ENCODE results near the gene MKRN1. TPM values are rescaled to one million over a fixed set of nuclear protein-coding genes. Genes with fewer than 3 reads are reported as not detected.

MKRN1 gene
- total RNA-seq, 1 donor from 2014 or later, result 67.9 TPM

DNA sequence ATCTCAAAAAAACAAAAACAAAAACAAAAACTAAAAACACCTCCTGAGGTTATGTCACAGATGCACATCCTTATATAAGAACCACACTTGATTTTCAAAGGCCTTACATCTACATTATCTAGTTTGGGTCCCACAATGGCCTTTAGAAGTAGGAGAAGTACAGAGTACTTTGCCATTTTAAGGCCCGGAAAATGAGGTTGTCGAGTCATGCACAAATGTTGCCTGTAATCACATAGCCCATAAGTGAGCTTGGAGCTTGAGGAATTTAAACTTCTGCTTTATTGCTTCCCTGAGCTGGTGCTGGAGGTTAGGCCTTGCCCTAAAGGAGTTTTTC lies 9.7 kb upstream of the MKRN1 start:
- Mint-ChIP-seq H3K4me3 (ENCODE audit: unreplicated experiment) (no peak overlapping the region), H3K4me1 (ENCODE audit: low read depth) (no peaks in the 10 kb centered on the region), H3K27me3 (ENCODE audit: low read depth) (no peaks in the 10 kb centered on the region), H3K36me3 (ENCODE audit: low read depth) (no peaks in the 10 kb centered on the region), H3K27ac (ENCODE audit: unreplicated experiment) (no peak overlapping the region), H3K9me3 (ENCODE audit: low read depth) (no peaks in the 10 kb centered on the region)
- DNase-seq (ENCODE audit: low spot score), result no peak
- TF ChIP-seq, protein P1, sequence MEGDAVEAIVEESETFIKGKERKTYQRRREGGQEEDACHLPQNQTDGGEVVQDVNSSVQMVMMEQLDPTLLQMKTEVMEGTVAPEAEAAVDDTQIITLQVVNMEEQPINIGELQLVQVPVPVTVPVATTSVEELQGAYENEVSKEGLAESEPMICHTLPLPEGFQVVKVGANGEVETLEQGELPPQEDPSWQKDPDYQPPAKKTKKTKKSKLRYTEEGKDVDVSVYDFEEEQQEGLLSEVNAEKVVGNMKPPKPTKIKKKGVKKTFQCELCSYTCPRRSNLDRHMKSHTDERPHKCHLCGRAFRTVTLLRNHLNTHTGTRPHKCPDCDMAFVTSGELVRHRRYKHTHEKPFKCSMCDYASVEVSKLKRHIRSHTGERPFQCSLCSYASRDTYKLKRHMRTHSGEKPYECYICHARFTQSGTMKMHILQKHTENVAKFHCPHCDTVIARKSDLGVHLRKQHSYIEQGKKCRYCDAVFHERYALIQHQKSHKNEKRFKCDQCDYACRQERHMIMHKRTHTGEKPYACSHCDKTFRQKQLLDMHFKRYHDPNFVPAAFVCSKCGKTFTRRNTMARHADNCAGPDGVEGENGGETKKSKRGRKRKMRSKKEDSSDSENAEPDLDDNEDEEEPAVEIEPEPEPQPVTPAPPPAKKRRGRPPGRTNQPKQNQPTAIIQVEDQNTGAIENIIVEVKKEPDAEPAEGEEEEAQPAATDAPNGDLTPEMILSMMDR (IDR thresholded peaks at IDR 0.05), result no peak

- H3K4me1 Mint-ChIP-seq (ENCODE audit: low read depth), result no peaks in the 10 kb centered on the region
- no peaks in the 10 kb centered on the region for H3K36me3 Mint-ChIP-seq (ENCODE audit: low read depth)
- TF ChIP-seq, protein P1 (IDR thresholded peaks at IDR 0.05), result no peak
- H3K27me3 Mint-ChIP-seq (ENCODE audit: low read depth), result no peaks in the 10 kb centered on the region
- no peak for DNase-seq (ENCODE audit: low spot score)
- no peak overlapping the region for H3K27ac Mint-ChIP-seq (ENCODE audit: unreplicated experiment)
- H3K9me3 Mint-ChIP-seq (ENCODE audit: low read depth), result no peaks in the 10 kb centered on the region
- H3K4me3 Mint-ChIP-seq (ENCODE audit: unreplicated experiment), result no peak overlapping the region
Measured at GRCh38 chr7:140485500-140486265, 6.4 kb upstream of the MKRN1 start.

- no peak overlapping the region for H3K27ac Mint-ChIP-seq (ENCODE audit: unreplicated experiment)
Measured at GRCh38 chr7:140484951-140485499, 5.7 kb upstream of the MKRN1 start.

DNA sequence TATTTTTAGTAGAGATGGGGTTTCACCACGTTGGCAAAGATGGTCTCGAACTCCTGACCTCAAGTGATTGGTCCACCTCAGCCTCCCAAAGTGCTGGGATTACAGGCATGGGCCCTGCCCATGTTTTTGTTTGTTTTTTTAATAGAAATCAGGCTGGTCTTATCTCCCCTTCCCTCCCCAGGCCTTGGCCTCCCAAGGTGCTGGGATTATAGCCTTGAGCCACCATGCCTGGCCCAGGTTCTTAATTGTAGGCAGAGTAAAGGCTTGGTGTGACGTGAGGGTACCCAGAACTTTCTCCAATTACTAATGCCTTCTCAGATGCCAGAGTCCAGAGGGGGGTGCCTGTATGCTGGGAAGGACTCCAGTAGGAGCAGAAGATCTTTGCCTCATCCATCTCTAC lies 5.2 kb upstream of the MKRN1 start:
- H3K27me3 Mint-ChIP-seq (ENCODE audit: low read depth), result no peaks in the 10 kb centered on the region
- H3K9me3 Mint-ChIP-seq (ENCODE audit: low read depth), result no peaks in the 10 kb centered on the region
- H3K4me1 Mint-ChIP-seq (ENCODE audit: low read depth), result peaks cover 3% of the 10 kb centered on the region
- no peak overlapping the region for H3K27ac Mint-ChIP-seq (ENCODE audit: unreplicated experiment)
- TF ChIP-seq, protein P1 (IDR thresholded peaks at IDR 0.05), result no peak
- no peak for DNase-seq (ENCODE audit: low spot score)
- H3K36me3 Mint-ChIP-seq (ENCODE audit: low read depth), result no peaks in the 10 kb centered on the region
- no peak overlapping the region for H3K4me3 Mint-ChIP-seq (ENCODE audit: unreplicated experiment)

More at GRCh38 chr7:140484951-140485499, 5.7 kb upstream of the MKRN1 start:
- H3K4me3 Mint-ChIP-seq (ENCODE audit: unreplicated experiment), result no peak overlapping the region
- no peaks in the 10 kb centered on the region for H3K4me1 Mint-ChIP-seq (ENCODE audit: low read depth)
- no peak for DNase-seq (ENCODE audit: low spot score)
- TF ChIP-seq, protein P1 (IDR thresholded peaks at IDR 0.05), result no peak
- H3K36me3 Mint-ChIP-seq (ENCODE audit: low read depth), result no peaks in the 10 kb centered on the region
- no peaks in the 10 kb centered on the region for H3K9me3 Mint-ChIP-seq (ENCODE audit: low read depth)
- no peaks in the 10 kb centered on the region for H3K27me3 Mint-ChIP-seq (ENCODE audit: low read depth)

DNA sequence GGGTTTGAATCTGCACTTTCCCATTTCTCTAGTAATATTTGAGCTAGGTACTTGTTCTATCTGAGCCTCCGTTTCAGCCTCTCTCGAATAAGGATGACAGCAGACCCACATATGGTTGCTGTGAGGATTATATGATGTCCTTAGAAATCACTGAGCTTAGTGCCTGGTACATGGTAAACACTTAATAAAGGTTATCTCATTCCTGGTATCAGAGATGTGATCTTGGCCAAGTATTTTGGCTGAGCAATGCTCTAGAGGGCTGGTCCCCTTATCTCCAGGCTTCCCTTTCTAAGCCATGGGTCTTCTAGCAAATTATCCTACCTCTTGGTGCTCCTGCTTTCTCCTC lies 407 bp upstream of the MKRN1 start:
- TF ChIP-seq, protein P1 (IDR thresholded peaks at IDR 0.05), result no peak
- Mint-ChIP-seq H3K27ac (ENCODE audit: unreplicated experiment) (no peak overlapping the region), H3K9me3 (ENCODE audit: low read depth) (no peaks in the 10 kb centered on the region), H3K4me1 (ENCODE audit: low read depth) (peaks cover 23% of the 10 kb centered on the region), H3K4me3 (ENCODE audit: unreplicated experiment) (peak overlapping the region; percentile 96), H3K36me3 (ENCODE audit: low read depth) (no peaks in the 10 kb centered on the region), H3K27me3 (ENCODE audit: low read depth) (no peaks in the 10 kb centered on the region)
- DNase-seq (ENCODE audit: low spot score), result no peak
